ENCODE data around the gene PPP2R5E.

GRCh38 chr14:63431466-63431865 is 111.7 kb downstream of the PPP2R5E start:
- TF ChIP-seq ATF3 (IDR thresholded peaks at IDR 0.05; ENCODE audit: insufficient read depth, low read depth, low read length) (no peak), CTCF (IDR thresholded peaks at IDR 0.05; ENCODE audit: control extremely low read depth in 1 of 3, insufficient read depth in 1 of 3, low read depth in 1 of 3, low read length in 3 of 3) (no peak), POLR2A (IDR thresholded peaks at IDR 0.05; ENCODE audit: control extremely low read depth in 1 of 2, low read depth in 2 of 2, low read length in 2 of 2) (no peak), EP300 (IDR thresholded peaks at IDR 0.05; ENCODE audit: borderline replicate concordance in 1 of 2, low read depth in 2 of 2, low read length in 2 of 2) (no peak), ZNF274 (IDR thresholded peaks at IDR 0.05; ENCODE audit: borderline replicate concordance, extremely low read depth, low read length) (no peak), NANOG (IDR thresholded peaks at IDR 0.05; ENCODE audit: insufficient read depth, low read depth, low read length, poor library complexity, severe bottlenecking) (no peak), POLR2AphosphoS5 (IDR thresholded peaks at IDR 0.05; ENCODE audit: low read depth, low read length) (no peak)

All from H1 (cell line).